Sigmoid colon (tissue), 7 donors: ENCODE data around the gene PGF. TPM values are rescaled to one million over a fixed set of nuclear protein-coding genes. Genes with fewer than 3 reads are reported as not detected.

Experiments
- DNase-seq: peaks from one replicate; pipeline ENCODE4 v3.0.0-alpha.2; 2019
- H3K27ac ChIP-seq, 4 donors: fragments of 200-600 bp; sonication (generic); one replicate each; pipeline ENCODE4 v1.5.1; 2016 to 2019; ENCODE audit warnings: mild to moderate bottlenecking in 1 of 4
- H3K27me3 ChIP-seq, 3 donors: fragments of 200-600 bp; sonication (generic); one replicate each; pipeline ENCODE4 v1.5.1; 2019; ENCODE audit warnings: mild to moderate bottlenecking in 1 of 3
- H3K36me3 ChIP-seq, 4 donors: fragments of 200-600 bp; sonication (generic); one replicate each; pipeline ENCODE4 v1.5.1; 2016 to 2019
- H3K4me1 ChIP-seq, 4 donors: fragments of 200-600 bp; sonication (generic); one replicate each; pipeline ENCODE4 v1.5.1; 2017 to 2019
- H3K4me3 ChIP-seq, 4 donors: fragments of 200-600 bp; sonication (generic); one replicate each; pipeline ENCODE4 v1.5.1; 2017 to 2019; ENCODE audit warnings: mild to moderate bottlenecking in 2 of 4, moderate library complexity in 1 of 4
- H3K9me3 ChIP-seq, 4 donors: fragments of 200-600 bp in 3 of 4; sonication (generic) in 3 of 4; one replicate each; pipeline versions ENCODE4 v1.5.1 to v1.6.1; 2013 to 2019
- CTCF ChIP-seq, 4 experiments: fragments of 450-650 bp in 3 of 4; fragments of 200-600 bp in 1 of 4; IDR thresholded peaks; one replicate each; pipeline ENCODE4 v1.5.1; 2016 to 2019; ENCODE audit warnings: antibody characterized with exemption in 4 of 4, mild to moderate bottlenecking in 3 of 4, moderate library complexity in 2 of 4
- EP300 ChIP-seq, 4 donors: sonication (generic); formaldehyde crosslinking; IDR thresholded peaks; one replicate each; pipeline ENCODE4 v1.6.1; 2017; ENCODE audit warnings: antibody characterized with exemption in 4 of 4
- POLR2A ChIP-seq, 2 donors: fragments of 450-650 bp; IDR thresholded peaks; one replicate each; pipeline ENCODE4 v1.6.1; 2016; ENCODE audit warnings: antibody characterized with exemption in 2 of 2, mild to moderate bottlenecking in 2 of 2, moderate library complexity in 2 of 2
- POLR2AphosphoS5 ChIP-seq, 4 donors: sonication (generic); formaldehyde crosslinking; IDR thresholded peaks; one replicate each; pipeline ENCODE4 v1.6.1; 2017; ENCODE audit warnings: antibody characterized with exemption in 4 of 4
- WGBS, 2 donors: extraction: QIAGEN DNeasy Blood & Tissue Kit; methylation state at CpG; one replicate each; pipeline ENCODE4 v1.1.7; 2013; 5-methylcytosine and 5-hydroxymethylcytosine counted together
- intact Hi-C: fragments of 100-400 bp; cut with DNase I; formaldehyde crosslinking; loops from one replicate; pipeline ENCODE4 v1.15.1; 2023
- polyA plus RNA-seq, 3 donors: library from polyadenylated mRNA; stranded (reverse); fragments of 200-250 nt; gene quantifications; one replicate each; pipeline ENCODE4 v1.2.3, GENCODE V29; 2013
- total RNA-seq, 4 donors: library from RNA; depleted of rRNA; stranded (reverse); fragments of >200 nt; gene quantifications; one replicate each; pipeline ENCODE4 v1.1.0, GENCODE V29; 2016
- donor health status: healthy with polysubstance abuse.
- donor health status: Bipolar disorder and iron deficiency.
- donor health status: healthy.

PGF gene
- total and polyA plus RNA-seq, 7 donors, result 1.2 to 15.6 (median 6.3) TPM

GRCh38 chr14:74979029-74979428, 23.6 kb upstream of the PGF start:
- Histone ChIP-seq H3K4me1 (peaks cover 0 to 7% (median 0%) of the 10 kb centered on the region in 4 donors), H3K4me3 (no peak overlapping the region), H3K36me3 (no peaks in the 10 kb centered on the region), H3K27me3 (no peaks in the 10 kb centered on the region), H3K27ac (no peak overlapping the region), H3K9me3 (no peaks in the 10 kb centered on the region)
- TF ChIP-seq POLR2A (IDR thresholded peaks at IDR 0.05) (no peak), POLR2AphosphoS5 (IDR thresholded peaks at IDR 0.05) (no peak), CTCF (IDR thresholded peaks at IDR 0.05) (no peak), EP300 (IDR thresholded peaks at IDR 0.05) (no peak)
- WGBS, 2 donors, result 85% methylated on average over 4 of the region's 4 CpGs
- intact Hi-C loops, result no loop called here
- DNase-seq, result no peak

- intact Hi-C loops, result no loop called here
- Histone ChIP-seq H3K4me3 (no peak overlapping the region), H3K36me3 (no peaks in the 10 kb centered on the region), H3K27me3 (no peaks in the 10 kb centered on the region), H3K27ac (no peak overlapping the region), H3K4me1 (peaks cover 0 to 7% (median 0%) of the 10 kb centered on the region in 4 donors), H3K9me3 (no peaks in the 10 kb centered on the region)
- WGBS, 2 donors, result 92 to 94% methylated on average over 11 of the region's 11 CpGs
- no peak for TF ChIP-seq CTCF (IDR thresholded peaks at IDR 0.05)
- TF ChIP-seq EP300 (IDR thresholded peaks at IDR 0.05), result no peak
- no peak for TF ChIP-seq POLR2A (IDR thresholded peaks at IDR 0.05)
- TF ChIP-seq POLR2AphosphoS5 (IDR thresholded peaks at IDR 0.05), result no peak
- DNase-seq, result no peak
These were observed 23.1 kb upstream of the PGF start for GRCh38 chr14:74978416-74978947.

- 70 to 82% methylated on average over 6 of the region's 6 CpGs for WGBS, 2 donors
- Histone ChIP-seq H3K9me3 (no peaks in the 10 kb centered on the region), H3K27me3 (no peaks in the 10 kb centered on the region), H3K36me3 (no peaks in the 10 kb centered on the region), H3K4me3 (no peak overlapping the region), H3K4me1 (peaks cover 0 to 7% (median 0%) of the 10 kb centered on the region in 4 donors), H3K27ac (no peak overlapping the region)
- no peak for DNase-seq
- intact Hi-C loops, result no loop called here
- TF ChIP-seq EP300 (IDR thresholded peaks at IDR 0.05) (no peak), POLR2AphosphoS5 (IDR thresholded peaks at IDR 0.05) (no peak)
These were observed 22.5 kb upstream of the PGF start for GRCh38 chr14:74977901-74978385.

DNA sequence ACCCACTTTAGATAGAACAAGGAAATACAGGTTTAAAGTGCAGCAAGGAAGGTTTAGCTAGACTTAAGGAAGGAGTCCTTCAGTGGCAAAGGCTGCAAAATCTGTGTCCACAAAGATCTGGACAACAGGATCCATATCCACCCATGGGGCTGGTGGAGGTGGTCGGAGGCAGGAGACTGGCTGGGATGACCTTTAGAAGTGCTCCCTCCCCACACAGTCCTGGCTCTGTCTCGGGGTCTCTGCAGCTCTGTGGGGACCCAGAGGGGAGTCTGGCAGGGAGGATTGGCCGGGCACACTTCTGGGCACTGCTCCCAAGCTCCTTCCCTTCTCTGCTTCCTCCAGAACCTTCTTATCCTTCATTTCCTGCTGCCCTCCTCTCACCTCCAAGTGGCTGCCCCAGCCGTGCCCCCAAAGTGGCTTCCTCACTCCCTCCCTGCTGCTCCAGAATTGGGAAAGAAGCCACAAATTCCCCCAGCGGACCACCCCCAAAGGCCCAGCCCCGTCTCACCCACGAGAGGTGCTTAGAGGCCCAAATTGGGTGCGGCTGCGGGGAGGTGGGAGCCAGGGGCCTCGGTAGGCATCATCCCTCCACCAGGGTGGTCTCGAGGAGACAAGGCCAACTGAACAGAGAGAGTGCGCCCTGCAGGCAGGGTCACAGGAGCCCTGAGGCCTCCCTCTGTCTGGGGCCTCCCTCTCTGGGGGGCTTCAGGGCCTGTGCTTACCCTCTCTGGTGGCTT, 21.9 kb upstream of the PGF start:
- Histone ChIP-seq H3K4me3 (no peak overlapping the region), H3K9me3 (no peaks in the 10 kb centered on the region), H3K27me3 (no peaks in the 10 kb centered on the region), H3K36me3 (no peaks in the 10 kb centered on the region), H3K4me1 (peaks cover 0 to 7% (median 0%) of the 10 kb centered on the region in 4 donors), H3K27ac (no peak overlapping the region)
- no peak for TF ChIP-seq POLR2A (IDR thresholded peaks at IDR 0.05)
- no peak for TF ChIP-seq POLR2AphosphoS5 (IDR thresholded peaks at IDR 0.05)
- no peak for TF ChIP-seq CTCF (IDR thresholded peaks at IDR 0.05)
- TF ChIP-seq EP300 (IDR thresholded peaks at IDR 0.05), result no peak
- no peak for DNase-seq
- WGBS, 2 donors, result 90 to 91% methylated on average over 12 of the region's 12 CpGs
- intact Hi-C loops, result no loop called here

DNA sequence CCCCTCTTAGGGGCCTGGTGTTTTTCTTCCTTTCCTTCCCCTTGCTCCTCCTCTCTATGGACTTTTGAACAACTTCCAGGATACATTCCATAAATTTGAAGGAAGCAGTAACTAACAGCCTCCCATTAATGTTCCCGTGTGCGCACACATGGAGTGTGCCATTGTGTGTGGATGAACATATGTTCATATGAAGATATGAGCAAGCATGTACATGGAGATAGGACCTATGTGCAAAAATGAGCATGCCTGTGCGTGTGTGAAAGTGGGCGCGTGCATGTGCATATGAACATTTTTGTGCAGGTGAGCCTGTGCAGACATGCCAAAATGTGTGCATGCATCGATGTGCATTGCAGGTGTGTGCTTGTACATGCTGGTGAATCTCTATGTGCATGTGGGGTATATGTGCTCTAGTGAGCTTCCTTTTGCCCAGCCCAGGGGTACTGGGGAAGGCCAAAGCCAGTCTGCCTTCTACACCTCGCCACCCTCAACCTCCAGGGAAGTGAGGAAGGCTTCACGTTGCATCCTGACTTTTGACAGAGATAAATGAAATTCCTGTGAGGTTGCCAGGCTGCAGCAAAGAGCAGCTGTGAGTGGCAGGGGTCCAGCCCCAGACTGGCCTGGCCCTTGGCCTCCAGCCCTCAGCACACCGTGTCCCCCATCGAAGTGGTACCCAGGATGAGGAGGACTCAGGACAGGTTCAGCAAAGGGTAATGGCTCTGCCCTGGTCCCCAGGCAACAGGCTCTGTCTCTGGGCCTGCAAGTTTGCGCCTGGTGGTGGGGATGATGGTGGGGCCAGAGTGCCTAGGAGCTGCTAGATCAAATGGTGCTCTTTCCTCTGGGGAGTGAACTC, 21.1 kb upstream of the PGF start:
- intact Hi-C loops, result no loop called here
- no peaks in the 10 kb centered on the region for H3K9me3 ChIP-seq
- peaks cover 0 to 7% (median 0%) of the 10 kb centered on the region in 4 donors for H3K4me1 ChIP-seq
- TF ChIP-seq POLR2A (IDR thresholded peaks at IDR 0.05) (no peak), CTCF (IDR thresholded peaks at IDR 0.05) (no peak), EP300 (IDR thresholded peaks at IDR 0.05) (no peak), POLR2AphosphoS5 (IDR thresholded peaks at IDR 0.05) (no peak)
- no peak overlapping the region for H3K4me3 ChIP-seq
- no peaks in the 10 kb centered on the region for H3K36me3 ChIP-seq
- no peaks in the 10 kb centered on the region for H3K27me3 ChIP-seq
- no peak overlapping the region for H3K27ac ChIP-seq
- WGBS, 2 donors, result 86 to 92% methylated on average over 11 of the region's 11 CpGs
- DNase-seq, result no peak
